HEK293T (cell line): Measurements from ENCODE around the gene ACBD3.

Source experiments
- CTCF ChIA-PET: fragments of 350-600 bp; formaldehyde crosslinking; extraction: SDS; loops from one replicate; lab custom pipeline; 2021; ENCODE audit warnings: antibody characterized with exemption, inconsistent platforms; lab: Yijun Ruan, JAX
- POLR2A ChIA-PET: fragments of 350-600 bp; formaldehyde crosslinking; extraction: SDS; loops from one replicate; lab custom pipeline; 2020; ENCODE audit warnings: antibody characterized with exemption, inconsistent platforms; lab: Yijun Ruan, JAX
- DNase-seq: peaks from one replicate; pipeline ENCODE4 v3.0.0; 2012; ENCODE audit warnings: mixed read lengths; ENCODE audit errors: extremely low spot score
- ARNT ChIP-seq: fragments of 450-650 bp; IDR thresholded peaks from 2 replicates; pipeline ENCODE4 v1.6.1; 2017; ENCODE audit warnings: mild to moderate bottlenecking
- BHLHE40 ChIP-seq: fragments of 450-650 bp; IDR thresholded peaks from 2 replicates; pipeline ENCODE4 v1.6.1; 2016; ENCODE audit warnings: mild to moderate bottlenecking, moderate library complexity, borderline replicate concordance
- CTBP1 ChIP-seq: fragments of 450-650 bp; IDR thresholded peaks from 2 replicates; pipeline ENCODE4 v1.6.1; 2016; ENCODE audit warnings: borderline replicate concordance
- ELF4 ChIP-seq: fragments of 450-650 bp; IDR thresholded peaks from 2 replicates; pipeline ENCODE4 v1.6.1; 2017; ENCODE audit warnings: antibody characterized with exemption
- FOXA1 ChIP-seq: fragments of 450-650 bp; IDR thresholded peaks from 2 replicates; pipeline ENCODE4 v1.6.1; 2016; ENCODE audit warnings: mild to moderate bottlenecking
- FOXK2 ChIP-seq: fragments of 450-650 bp; IDR thresholded peaks from 2 replicates; pipeline ENCODE4 v1.6.1; 2016; ENCODE audit warnings: mild to moderate bottlenecking
- FOXM1 ChIP-seq: fragments of 450-650 bp; IDR thresholded peaks from 2 replicates; pipeline ENCODE4 v1.6.1; 2017; ENCODE audit warnings: mild to moderate bottlenecking, borderline replicate concordance
- HDGF ChIP-seq: fragments of 450-650 bp; IDR thresholded peaks from 2 replicates; pipeline ENCODE4 v1.6.1; 2017; ENCODE audit warnings: antibody characterized with exemption, borderline replicate concordance
- L3MBTL2 ChIP-seq: fragments of 450-650 bp; conservative IDR thresholded peaks from 2 replicates; pipeline ENCODE4 v1.6.1; 2016; ENCODE audit warnings: mild to moderate bottlenecking
- LEF1 ChIP-seq: fragments of 450-650 bp; IDR thresholded peaks from 2 replicates; pipeline ENCODE4 v1.6.1; 2017; ENCODE audit warnings: mild to moderate bottlenecking, borderline replicate concordance
- NFRKB ChIP-seq: fragments of 450-650 bp; IDR thresholded peaks from 2 replicates; pipeline ENCODE4 v1.6.1; 2016; ENCODE audit warnings: mild to moderate bottlenecking, moderate library complexity
- PKNOX1 ChIP-seq: fragments of 450-650 bp; IDR thresholded peaks from 2 replicates; pipeline ENCODE4 v1.6.1; 2016
- SP1 ChIP-seq: fragments of 450-650 bp; IDR thresholded peaks from 2 replicates; pipeline ENCODE4 v1.6.1; 2017
- SUZ12 ChIP-seq: fragments of 450-650 bp; IDR thresholded peaks from 2 replicates; pipeline ENCODE4 v1.6.1; 2016; ENCODE audit warnings: mild to moderate bottlenecking
- TARDBP ChIP-seq: fragments of 450-650 bp; IDR thresholded peaks from 2 replicates; pipeline ENCODE4 v1.6.1; 2016
- ZNF384 ChIP-seq: fragments of 450-650 bp; IDR thresholded peaks from 2 replicates; pipeline ENCODE4 v1.6.1; 2016

ACBD3 gene

GRCh38 chr1:226186124-226187018 lies at the start of gene ACBD3:
ACBD3 (minus strand) TSS chr1:226186741; CDS start chr1:226186675, 66 bp downstream.
- ChIA-PET POLR2A (interaction anchor here (0.7 to 1.3 kb wide), 8 partner anchors 11 to 124 kb away, joined by 3 to 5 read pairs (median 4); partner anchors contain the start of genes H3-3A and LIN9), CTCF (interaction anchor here (1.0 to 1.1 kb wide), 1 partner anchor 11 kb away, joined by 5 to 6 read pairs; no protein-coding TSS in a partner anchor)
- no peak for TF ChIP-seq NFRKB
- no peak for TF ChIP-seq TARDBP
- no peak for TF ChIP-seq SP1
- peak; percentile 88 for TF ChIP-seq PKNOX1
- no peak for TF ChIP-seq L3MBTL2
- TF ChIP-seq CTBP1: no peak
- peak; percentile 64; the same call in 1 of the 2 replicates for TF ChIP-seq FOXM1
- TF ChIP-seq BHLHE40: no peak
- TF ChIP-seq SUZ12: no peak
- no peak for TF ChIP-seq FOXK2
- peak; percentile 96 for TF ChIP-seq LEF1
- TF ChIP-seq ARNT: peak; percentile 70; the same call in 1 of the 2 replicates
- TF ChIP-seq FOXA1: no peak
- TF ChIP-seq ZNF384: no peak
- peak; percentile 84 for TF ChIP-seq ELF4
- no peak for TF ChIP-seq HDGF
- peak; percentile 96 for DNase-seq

GRCh38 chr1:226233806-226234205 lies 47.3 kb upstream of the ACBD3 start:
- TF ChIP-seq BHLHE40: no peak
- TF ChIP-seq PKNOX1: no peak
- TF ChIP-seq FOXM1: no peak
- TF ChIP-seq FOXK2: no peak
- no peak for TF ChIP-seq SUZ12
- no peak for DNase-seq
- POLR2A ChIA-PET: no interaction called here
- CTCF ChIA-PET: no interaction called here

- no peak for DNase-seq
- TF ChIP-seq HDGF (no peak), FOXA1 (no peak), SP1 (no peak), L3MBTL2 (no peak), LEF1 (no peak), ARNT (no peak), FOXK2 (no peak), CTBP1 (no peak), SUZ12 (no peak), TARDBP (no peak), PKNOX1 (no peak), FOXM1 (no peak), ELF4 (no peak), NFRKB (no peak), BHLHE40 (no peak), ZNF384 (no peak)
- ChIA-PET CTCF (no interaction called here), POLR2A (no interaction called here)
These were observed 46.8 kb upstream of the ACBD3 start for GRCh38 chr1:226233293-226233692.

- CTCF ChIA-PET: no interaction called here
- TF ChIP-seq CTBP1: no peak
- no peak for TF ChIP-seq ELF4
- no peak for TF ChIP-seq ARNT
- no peak for TF ChIP-seq FOXA1
- TF ChIP-seq PKNOX1: no peak
- TF ChIP-seq TARDBP: no peak
- TF ChIP-seq FOXM1: no peak
- no peak for TF ChIP-seq BHLHE40
- TF ChIP-seq SUZ12: no peak
- no peak for TF ChIP-seq HDGF
- no peak for TF ChIP-seq LEF1
- TF ChIP-seq ZNF384: no peak
- no peak for TF ChIP-seq FOXK2
- no peak for TF ChIP-seq NFRKB
- TF ChIP-seq L3MBTL2: no peak
- no peak for TF ChIP-seq SP1
- DNase-seq: no peak
- POLR2A ChIA-PET: interaction anchor here (0.9 kb wide), 1 partner anchor 83 kb away, joined by 3 read pairs; the partner anchor contains the start of gene LIN9
These were observed 40.1 kb upstream of the ACBD3 start for GRCh38 chr1:226226601-226227000.

GRCh38 chr1:226223786-226224244 lies 37.3 kb upstream of the ACBD3 start:
- CTCF ChIA-PET: interaction anchor here (0.5 kb wide), 1 partner anchor 865 kb away, joined by 3 read pairs; no protein-coding TSS in a partner anchor
- POLR2A ChIA-PET: interaction anchor here (0.6 kb wide), 1 partner anchor 101 kb away, joined by 3 read pairs; no protein-coding TSS in a partner anchor
- no peak for DNase-seq
- TF ChIP-seq FOXM1 (peak; percentile 27; the same call in 1 of the 2 replicates), SP1 (no peak), CTBP1 (no peak), NFRKB (no peak), BHLHE40 (no peak)
